Hematopoietic multipotent progenitor cell treated with erythropoietin and hydrocortisone succinate and interleukin-3 and kit ligand, for 6 days (in vitro differentiated cells): ENCODE measurements around the gene UBE2S.

Experiments used
- DNase-seq: peaks from one replicate; pipeline ENCODE4 v3.0.0-alpha.2; 2015

UBE2S gene

DNA sequence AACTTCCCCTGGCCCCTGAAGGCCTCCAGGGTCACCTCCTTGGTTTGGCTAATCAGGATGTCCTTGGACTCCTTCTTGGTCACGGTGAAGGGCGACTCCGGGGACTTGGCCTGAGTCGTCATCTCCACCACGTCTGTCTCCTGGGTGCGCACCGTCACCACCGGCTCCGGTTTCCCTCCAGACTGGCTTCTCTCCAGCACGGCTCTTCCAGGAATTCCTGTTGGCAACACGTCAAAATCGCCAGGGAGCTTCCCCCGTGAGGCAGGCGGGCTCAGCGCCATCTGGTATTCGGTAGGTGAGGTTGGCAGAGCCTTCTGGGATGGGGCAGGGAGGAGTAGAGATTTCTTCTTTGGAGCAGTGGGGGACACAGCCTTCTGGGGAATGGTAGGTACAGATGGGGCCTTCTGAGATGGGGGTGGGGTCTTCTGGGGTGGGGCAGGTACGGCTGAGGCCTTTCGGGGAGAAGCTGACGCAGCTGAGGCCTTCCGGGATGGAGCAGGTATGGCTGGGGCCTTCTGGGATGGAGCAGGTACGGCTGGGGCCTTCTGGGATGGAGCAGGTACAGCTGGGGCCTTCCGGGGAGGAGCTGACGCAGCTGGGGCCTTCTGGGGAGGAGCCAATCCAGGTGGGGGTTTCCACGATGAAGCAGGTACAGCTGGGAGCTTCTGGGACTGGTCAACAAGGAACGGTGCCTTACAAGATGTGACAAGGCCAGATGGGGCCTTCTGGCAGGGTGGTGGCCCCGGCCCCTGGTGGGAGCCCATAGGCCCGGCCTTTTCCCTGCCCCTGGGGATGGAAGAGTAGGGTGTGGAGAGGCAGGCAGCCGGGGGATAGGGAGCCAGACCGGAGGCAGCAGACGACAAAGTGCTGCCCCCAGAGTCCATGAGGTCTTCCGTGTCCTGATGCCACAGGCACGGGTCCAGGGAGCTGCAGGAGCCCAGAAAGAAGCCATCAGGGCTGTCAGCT lies 48.4 kb downstream of the UBE2S start:
- DNase-seq: no peak

DNA sequence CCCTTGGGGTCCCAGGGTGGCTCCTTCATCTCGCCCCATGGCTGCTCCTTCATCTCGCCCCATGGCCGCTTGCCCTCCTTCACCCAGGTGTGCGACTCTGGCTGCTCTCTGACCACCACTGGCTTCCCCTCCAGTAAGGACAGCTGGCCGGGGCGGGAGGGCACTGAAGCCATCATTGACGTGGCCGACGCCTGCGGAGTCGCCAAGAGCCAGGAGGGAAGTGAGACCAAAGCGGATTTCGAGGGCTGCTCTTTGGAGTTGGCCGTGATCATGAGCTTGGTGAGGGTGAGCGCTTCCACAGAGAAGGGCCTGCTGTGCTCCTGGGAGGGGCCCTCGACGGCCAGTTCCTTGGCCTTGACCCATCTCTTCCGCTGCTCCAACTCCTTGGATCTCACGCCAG lies 49.1 kb downstream of the UBE2S start:
- no peak for DNase-seq

DNA sequence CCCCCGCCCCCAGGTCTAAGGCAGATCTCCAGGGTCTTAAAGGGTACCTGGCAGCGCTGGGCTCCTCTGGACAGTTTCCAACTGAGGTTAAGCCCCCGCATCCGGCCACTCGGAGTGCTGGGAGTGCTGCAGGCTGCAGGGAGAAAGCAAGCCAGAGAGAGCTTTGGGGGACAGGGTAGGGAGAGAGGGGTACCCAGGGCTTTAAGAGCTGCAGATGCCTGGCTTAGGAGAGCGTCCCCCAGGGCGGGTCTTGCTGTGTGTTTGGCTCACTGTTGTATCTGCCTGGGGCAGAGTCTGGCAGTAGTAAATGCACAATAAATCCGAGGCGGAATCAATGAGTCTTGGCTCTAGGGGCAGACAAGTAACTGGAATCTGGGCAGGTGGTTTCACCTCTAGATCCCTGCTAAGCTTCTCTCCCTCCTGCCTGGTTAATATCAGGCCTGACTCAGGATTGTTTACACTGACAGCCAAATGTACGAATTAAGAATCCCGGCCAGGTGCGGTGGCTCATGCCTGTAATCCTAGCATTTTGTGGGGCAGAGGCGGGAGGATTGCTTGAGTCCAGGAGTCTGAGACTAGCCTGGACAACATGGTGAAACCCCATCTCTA lies 52.3 kb downstream of the UBE2S start:
- DNase-seq: no peak

DNA sequence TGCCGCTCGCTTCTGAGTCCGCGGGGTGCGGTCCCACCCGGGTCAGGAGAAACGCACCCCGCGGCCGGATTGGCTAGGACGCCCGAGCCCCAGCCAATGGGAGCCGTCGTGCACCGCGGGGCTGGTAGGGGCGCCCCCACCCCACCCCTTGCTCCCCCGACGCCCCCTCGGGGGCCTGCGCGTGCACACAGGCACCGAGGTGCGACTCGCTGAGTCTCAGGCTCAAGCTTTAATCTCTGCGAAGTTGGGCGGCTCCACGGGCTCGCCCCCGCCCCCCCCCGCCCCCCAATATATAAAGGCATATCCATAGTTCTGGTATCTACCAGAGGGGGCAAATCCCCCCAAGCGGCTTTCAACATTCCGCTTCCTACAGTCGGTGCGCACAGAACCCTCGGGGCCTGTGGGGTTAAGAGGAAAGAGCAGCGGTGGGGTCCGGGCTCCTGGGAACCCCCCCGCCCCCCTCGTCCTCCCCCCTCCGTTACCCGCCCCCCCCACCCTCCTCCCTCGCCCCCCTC lies 52.8 kb downstream of the UBE2S start, which contains the start of gene COX6B2:
TSS of gene COX6B2 (minus strand) at position 22 of the 515 bp plus-strand sequence. CDS start 198 bp downstream, outside the sequence.
- DNase-seq: peak; percentile 42

DNA sequence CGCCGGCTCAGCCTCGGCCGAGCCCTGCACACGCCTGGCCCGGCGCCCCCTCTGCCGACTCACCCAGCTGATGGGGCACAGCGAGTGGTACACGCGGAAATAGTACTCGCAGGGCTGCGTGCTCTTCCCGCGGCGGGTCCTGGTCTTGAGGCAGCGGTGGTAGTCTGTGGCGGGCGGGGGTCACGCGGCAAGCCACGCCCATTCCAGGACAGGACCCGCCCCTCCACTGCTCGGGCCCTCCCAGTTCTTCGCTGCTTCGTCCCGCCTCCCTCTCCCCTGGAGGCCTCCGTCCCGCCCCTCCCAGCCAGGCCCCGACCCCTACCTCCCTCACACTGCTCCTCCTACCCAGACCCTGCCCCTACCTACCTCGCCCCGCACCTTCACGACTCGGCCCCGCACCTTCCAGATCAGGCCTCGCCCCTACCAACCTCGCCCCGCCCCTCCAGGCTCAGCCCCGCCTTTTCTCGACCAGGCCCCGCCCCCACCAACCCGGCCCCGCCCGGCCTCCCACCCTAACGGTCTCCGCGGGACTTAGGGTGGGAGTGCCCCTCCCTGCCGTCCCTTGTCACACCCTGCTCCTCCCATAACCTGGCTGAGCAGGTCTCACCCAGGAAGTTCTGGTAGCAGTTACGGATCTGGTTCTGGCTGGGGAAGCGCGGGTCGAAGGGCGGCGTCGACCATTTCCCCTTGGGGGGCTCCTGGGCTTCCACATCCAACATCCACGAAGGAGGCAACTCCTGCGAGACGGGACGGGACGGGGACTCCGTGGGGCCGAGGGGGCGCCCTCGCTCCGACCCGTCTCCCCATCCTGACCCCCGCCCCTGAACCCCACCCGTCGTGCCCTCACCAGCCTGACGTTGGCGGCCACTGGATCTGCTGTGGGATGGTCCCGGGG lies 53.5 kb downstream of the UBE2S start:
- DNase-seq: peak; percentile 75

DNA sequence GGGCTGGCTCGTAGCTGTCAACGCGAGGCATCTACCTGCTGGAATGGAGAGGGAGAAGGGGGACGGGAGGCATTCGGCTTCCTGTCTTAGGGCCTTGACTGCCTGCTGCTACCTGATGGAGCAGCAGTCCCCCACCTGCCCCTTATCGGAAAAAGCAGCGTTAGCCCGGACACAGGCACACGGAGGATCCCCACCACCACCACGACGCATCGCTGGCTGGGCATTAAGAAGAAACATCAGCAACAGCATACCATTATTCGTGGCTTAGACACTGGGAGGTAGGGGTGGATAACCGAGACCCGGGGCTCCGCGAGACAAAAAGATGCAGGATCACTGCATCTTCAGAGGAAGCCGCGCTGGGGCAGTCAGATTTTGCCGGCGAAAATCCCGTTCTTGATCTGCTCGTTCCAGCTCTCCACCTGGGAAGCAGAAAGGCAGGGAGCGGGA lies 54.2 kb downstream of the UBE2S start:
- no peak for DNase-seq

DNA sequence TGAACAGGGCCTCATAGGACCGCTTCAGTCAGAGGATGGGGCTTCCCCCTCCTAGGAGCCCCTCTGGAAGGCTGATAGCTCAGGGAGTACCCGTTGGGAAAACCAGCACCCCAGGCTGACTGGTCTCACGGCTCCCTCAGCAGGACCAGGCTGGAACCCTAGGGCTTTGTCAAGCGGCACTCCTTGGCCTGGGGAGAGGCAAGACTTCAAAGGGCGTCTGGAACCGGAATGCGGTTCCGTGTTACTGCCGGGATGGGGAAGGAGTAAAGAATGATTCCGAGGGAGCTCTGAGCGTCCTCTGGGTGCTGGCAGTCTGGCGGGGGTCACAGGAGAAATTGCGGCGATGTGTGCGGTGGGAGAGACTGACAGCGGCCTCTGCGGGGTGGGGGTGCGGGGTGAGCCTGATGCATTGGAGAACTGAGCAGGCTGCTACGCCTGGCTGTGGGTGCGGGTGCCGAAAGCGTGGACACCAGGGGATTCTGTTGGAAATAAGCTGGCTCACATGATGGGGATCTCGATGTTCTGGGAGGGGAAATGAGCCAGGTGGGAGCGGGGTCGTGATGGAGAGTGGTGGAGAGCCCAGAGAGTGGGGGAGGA lies 54.9 kb downstream of the UBE2S start:
- no peak for DNase-seq

DNA sequence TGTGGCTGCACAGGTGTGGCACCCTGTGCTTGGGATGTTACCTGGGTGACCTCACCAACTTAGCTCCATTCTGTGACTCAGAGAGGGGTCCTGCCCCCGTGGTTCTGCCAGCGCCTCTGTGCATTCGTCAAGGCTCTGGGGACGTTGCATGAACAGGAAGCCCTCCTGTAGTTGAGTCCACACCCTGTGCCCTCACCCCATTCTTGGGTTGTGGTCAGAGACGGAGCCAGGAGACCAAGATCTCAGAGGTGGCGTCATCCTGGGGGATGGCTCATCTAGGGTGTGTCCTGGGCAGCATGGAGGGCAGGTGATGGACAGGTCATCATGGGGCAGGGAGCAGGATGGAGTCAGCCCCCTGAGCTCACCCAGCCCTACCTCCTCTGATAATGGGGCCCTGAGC lies 55.5 kb downstream of the UBE2S start:
- no peak for DNase-seq

DNA sequence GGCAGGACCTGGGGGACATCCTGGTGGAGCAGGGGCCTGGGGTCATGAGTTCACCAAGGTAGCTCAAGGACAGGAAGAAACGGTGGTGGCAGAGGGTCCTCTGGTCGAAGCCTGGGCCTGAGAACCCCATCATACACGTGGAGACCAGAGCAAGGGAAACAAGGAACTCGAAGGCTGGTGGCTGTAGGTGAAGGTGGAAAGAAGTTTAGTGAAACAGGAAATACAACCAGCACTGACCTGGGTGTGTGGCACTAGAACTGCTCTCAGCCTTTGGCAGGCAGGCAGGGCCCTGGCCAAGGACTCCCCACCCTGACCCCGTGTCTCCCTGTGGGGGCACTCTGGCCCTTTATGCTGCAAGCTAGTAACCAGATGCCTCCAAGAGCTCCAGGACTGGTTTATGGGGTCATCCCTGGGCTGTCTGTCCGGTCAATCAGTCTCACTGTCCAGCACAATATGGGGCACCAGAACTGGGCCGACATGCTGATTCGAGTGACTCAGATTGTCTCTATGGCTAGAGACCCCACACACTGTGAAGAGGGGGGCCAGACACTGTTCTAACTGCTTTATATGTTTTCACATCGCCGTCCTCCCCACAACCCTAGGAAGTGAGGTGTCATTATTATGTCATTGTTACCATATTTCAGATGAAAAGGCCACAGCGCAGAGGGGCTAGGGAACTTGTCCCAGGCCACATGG lies 56.8 kb downstream of the UBE2S start:
- DNase-seq: no peak
